Activated T-cell treated with anti-CD3 and anti-CD28 coated beads for 24 hours (primary cell): ENCODE results near the gene EIF4E1B.

Experiments used
- DNase-seq: peaks from one replicate; pipeline ENCODE4 v3.0.0-alpha.2; 2020; ENCODE audit warnings: low read depth

Gene EIF4E1B

DNA sequence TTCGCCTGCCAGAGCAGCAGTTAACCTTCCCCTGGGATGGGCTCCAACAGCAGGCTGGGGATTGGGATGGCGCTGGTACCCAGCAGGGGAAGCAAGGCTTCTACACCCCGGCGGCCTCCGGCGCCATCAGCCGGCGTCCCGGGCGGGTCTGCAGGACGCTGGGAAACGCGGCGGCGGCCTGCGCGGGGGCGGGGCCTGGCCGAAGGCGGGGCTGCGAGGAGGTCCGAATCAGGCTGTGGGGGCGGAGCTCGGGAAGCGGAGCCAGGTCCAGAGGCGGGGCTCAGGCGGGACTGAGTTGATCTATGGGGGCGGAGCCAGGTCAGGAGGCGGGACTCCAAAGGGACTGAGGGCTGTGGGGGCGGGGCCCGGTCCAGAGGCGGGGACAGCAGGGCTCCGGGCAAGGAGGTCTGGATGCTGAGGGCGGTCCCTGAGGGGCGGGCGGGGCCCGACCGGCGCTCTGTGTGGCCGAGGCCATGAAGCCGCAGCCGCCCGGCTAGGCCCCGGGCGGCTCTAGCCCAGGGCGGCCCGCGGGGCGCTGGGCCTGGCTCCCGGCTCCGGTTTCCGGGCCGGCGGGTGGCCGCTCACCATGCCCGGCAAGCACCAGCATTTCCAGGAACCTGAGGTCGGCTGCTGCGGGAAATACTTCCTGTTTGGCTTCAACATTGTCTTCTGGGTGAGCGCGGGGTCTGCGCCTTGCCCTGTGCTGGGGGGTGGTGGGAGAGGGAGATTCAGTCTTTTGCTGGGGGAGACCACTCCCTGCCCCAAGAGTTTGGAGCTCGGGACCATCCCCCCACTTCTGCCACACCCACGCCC, 16.8 kb downstream of the EIF4E1B start, which contains the start of gene TSPAN17:
Gene TSPAN17, plus strand, starts transcription at position 455 of the 813 bp plus-strand sequence. Its CDS starts 132 bp downstream, at position 587.
- DNase-seq: peak; percentile 98

GRCh38 chr5:176647843-176648473, 17.5 kb downstream of the EIF4E1B start:
- no peak for DNase-seq

GRCh38 chr5:176648474-176649194, 18.2 kb downstream of the EIF4E1B start:
- DNase-seq: no peak

- no peak for DNase-seq
Measured at GRCh38 chr5:176650354-176650884, 19.9 kb downstream of the EIF4E1B start.

DNA sequence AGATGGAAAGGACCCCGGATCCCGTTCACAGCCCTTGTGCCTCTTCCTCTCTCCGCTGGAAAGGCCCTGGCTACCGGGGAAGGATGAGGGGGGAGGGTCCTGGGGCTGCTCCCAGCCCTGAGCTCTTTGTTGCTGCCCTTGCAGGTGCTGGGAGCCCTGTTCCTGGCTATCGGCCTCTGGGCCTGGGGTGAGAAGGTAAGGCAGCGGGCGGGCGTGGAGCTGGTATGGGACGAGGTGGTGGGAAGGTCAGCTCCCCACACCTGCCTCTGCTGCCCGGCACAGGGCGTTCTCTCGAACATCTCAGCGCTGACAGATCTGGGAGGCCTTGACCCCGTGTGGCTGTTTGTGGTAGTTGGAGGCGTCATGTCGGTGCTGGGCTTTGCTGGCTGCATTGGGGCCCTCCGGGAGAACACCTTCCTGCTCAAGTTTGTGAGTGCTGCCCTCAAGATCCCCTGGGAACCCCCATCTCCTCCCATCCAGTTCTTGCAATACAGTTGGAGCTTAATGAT, 21.1 kb downstream of the EIF4E1B start:
- DNase-seq: no peak

GRCh38 chr5:176652136-176652535, 21.7 kb downstream of the EIF4E1B start:
- DNase-seq: no peak

DNA sequence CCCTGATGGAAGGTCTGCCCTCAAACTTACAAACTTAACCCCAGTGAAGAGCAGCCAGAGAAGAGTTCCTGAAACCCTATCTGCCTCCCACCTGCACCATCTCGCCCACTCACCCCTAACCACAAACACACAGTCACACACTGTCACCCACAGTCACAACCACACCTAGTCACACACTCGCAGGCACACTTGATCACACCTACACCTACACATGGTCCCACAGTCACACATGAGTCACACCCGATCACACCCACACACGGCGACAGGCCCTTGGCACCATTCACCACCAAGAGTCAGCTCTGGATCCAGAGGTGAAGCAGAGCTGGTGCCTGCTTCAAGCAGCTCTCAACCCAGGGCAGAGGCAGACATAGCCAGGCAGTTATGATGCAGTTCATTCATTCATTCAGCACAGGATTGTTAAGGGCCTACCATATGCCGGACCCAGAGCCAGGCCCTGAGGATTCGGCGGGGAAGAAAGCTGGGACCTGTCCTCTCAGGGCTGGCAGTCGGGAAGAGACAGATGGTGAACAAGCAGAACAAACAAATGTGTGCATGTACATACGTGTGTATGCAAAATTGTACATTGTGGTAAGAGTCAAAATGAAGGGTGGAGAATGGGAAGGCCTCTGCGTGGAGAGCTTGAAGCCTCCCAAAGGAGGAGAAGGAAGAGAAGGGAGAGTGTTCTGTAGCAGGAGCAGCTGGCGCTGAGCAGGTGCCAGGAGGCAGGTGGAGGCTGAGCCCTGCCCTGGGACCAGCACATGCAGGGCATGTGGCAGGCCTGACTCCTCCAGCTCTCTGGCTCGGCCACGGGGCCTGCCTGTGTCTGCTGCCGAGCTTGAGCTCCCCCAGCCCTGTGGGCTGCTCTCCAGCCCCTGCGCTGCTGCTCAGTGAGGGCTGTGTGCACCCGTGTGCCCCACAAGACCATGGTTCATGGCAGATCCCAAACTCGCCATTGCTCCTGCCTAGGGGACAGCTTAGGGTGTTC, 23.2 kb downstream of the EIF4E1B start:
- peak; percentile 76 for DNase-seq

- DNase-seq: no peak
Measured at GRCh38 chr5:176654856-176655255, 24.4 kb downstream of the EIF4E1B start.

DNA sequence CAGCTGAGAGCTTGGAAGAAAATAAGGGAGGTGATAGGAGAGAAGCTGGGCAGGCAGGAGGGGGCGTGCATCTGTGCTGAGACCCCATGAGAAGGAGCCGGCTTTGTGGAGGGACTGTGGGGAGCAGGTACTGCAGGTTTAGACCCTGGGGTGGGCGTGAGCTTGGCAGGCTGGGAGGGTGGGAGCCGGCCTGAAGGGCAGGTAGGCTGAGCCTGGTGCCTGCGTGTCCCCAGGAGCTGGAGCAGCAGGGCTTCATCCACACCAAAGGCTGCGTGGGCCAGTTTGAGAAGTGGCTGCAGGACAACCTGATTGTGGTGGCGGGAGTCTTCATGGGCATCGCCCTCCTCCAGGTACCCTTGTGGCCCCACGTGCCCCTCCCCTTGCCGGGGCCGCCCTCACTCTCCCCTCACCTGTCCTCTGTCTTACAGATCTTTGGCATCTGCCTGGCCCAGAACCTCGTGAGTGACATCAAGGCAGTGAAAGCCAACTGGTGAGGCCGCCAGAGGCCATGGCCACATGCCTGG, 26.1 kb downstream of the EIF4E1B start:
- DNase-seq: no peak

DNA sequence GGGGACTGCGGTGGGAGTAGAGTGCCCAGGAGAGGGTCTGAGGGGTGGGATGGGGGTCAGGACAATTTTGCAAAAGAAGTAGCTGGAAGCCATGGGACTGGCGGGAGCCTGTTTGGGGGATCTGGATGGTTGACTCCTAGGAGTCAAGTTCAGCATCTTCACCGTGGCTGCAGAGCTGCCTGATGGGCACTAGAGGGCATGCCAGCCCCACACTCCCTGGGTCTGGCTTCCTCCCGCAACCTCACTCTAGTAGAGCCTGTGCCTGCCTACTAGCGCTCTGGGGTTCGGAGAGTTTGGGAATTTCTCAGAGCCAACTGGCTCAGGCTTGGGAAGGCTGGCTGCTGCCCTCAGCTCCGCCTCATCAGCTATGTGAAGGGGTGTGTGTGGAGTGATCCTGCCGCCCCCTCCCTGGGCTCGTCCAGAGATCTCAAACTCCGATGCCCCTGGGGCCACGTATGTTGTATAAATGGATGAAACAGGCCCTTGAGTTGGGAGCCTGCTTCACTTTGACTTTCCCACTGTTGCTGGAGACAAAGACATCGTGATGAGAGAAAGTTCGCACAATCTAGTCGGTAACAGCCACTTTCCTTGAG, 27.6 kb downstream of the EIF4E1B start:
- DNase-seq: peak; percentile 61

GRCh38 chr5:176658817-176659511, 28.5 kb downstream of the EIF4E1B start:
- no peak for DNase-seq

GRCh38 chr5:176659512-176659839, 29.0 kb downstream of the EIF4E1B start:
- DNase-seq: no peak

DNA sequence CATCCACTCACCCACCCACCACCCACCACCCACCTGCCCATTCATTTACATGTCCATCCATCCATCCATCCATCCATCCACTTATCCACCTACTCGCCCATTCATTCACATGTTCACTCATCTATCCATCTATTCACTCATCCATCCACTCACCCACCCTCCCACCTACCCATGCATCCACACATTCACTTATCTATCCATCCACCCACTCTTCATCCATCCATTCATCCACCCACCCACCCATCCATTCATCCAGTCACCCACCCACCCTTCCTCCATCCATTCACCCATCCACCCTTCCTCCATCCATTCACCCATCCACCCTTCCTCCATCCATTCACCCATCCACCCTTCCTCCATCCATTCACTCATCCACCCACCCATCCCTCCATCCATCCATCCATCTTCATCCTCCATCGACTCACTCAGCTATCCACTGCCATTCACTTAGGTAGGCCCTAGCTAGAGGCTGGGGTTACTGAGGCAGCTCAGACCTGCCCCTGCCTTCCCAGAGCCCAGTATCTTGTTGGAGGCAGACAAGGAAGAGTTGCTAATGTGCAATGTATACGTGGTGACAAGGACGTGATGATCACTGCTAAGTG, 29.5 kb downstream of the EIF4E1B start:
- DNase-seq: no peak

DNA sequence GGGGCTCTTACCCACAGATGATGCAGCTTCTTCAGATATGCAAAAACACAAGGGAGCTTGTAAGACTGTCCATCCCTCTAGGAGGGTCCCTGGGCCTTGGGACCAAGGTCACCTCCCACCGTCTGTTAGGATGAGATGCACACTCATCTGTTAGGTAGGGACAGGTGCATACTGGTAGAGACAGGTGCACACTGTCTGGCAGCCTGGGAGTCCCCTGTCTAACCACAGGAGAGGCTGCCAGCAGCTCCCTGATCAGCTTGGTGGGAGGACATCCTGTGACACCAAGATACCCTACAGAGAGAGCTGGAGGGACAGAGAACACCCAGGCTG, 30.0 kb downstream of the EIF4E1B start:
- DNase-seq: no peak

DNA sequence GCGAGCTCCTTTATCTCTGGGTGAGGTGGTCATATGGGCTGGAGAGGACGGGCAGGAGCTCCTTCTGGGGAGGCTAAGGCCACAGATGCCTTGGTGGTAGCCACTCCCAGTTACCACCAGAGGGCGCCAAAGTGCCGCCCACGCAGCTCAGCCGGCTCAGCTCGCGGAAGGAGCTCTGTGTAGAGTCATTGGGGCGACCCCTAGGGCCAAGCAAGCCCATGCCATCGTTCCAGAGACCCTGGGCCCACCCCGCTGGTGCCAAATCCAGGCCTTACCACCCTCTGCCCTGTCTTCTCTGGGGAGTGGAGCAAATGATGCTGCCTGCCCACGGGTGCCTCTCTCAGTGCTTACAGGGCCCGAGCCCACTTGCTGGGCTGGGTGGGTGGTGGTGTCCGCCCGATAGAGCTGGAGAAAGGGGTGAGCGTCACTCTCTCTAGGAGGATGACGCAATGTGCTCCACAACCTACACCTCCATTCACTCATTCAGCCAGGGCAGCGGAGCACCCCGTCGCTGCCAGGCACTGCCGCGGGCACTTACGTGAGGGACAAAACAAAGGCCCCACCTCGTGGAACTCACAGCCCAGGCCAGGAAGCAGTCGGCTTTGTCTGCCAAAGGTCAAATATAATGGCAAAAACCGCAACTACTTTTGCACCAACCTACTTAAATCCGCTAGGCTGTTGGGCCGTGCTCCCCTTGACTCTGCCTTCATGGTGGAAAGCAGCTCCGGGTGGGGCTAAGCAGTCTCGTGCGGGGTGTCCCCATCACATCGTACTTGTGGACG, 30.6 kb downstream of the EIF4E1B start:
- DNase-seq: peak; percentile 71

DNA sequence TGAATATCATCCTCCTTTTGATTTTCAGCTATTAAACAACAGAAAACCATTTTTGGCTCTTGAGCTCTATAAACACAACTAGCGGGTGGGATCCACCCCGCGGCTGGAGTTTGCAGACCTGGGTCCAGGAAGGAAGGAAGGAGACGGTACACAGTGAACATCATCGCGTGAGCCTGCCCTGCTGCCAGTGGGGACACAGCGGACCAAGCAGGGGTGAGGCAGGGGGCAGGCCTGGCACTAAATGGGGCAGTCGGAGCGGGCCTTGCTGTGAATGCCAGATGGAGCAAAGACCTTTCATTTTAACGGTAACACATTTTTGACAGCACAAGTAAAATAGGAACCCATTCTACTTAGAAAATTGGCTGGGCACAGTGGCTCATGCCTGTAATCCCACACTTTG, 31.2 kb downstream of the EIF4E1B start:
- DNase-seq: no peak

GRCh38 chr5:176662371-176663333, 32.2 kb downstream of the EIF4E1B start:
- DNase-seq: no peak

- no peak for DNase-seq
Measured at GRCh38 chr5:176663566-176663965, 33.1 kb downstream of the EIF4E1B start.
